ENCODE measurements around the gene ZNF19. TPM values are rescaled to one million over a fixed set of nuclear protein-coding genes. Genes with fewer than 3 reads are reported as not detected.

ZNF19 gene
- total RNA-seq, 1 experiment from 2014 or later = 4.7 TPM

- Histone ChIP-seq H4K91ac (ENCODE audit: insufficient read length, low read depth, low read length) (no peak overlapping the region), H3K9ac (ENCODE audit: extremely low read depth, insufficient read length, low read length) (no peak overlapping the region), H3K14ac (ENCODE audit: insufficient read depth, low read length) (no peak overlapping the region), H2BK12ac (ENCODE audit: insufficient read length, low read depth, low read length) (no peak overlapping the region), H4K5ac (ENCODE audit: insufficient read length, low read depth, low read length) (no peak overlapping the region), H3K18ac (ENCODE audit: insufficient read length, low read depth, low read length) (no peak overlapping the region), H3K23ac (ENCODE audit: insufficient read length, low read depth, low read length) (no peak overlapping the region), H3K4ac (ENCODE audit: low read depth, low read length) (no peak overlapping the region), H2BK5ac (ENCODE audit: insufficient read length, low read length) (no peak overlapping the region), H4K8ac (replicated peaks; ENCODE audit: insufficient read length, low read depth, low read length) (no peak overlapping the region), H2AK5ac (ENCODE audit: insufficient read length, low read length) (no peak overlapping the region), H3K27me3 (ENCODE audit: insufficient read depth, low read length) (no peaks in the 10 kb centered on the region), H4K20me1 (ENCODE audit: control insufficient read depth, insufficient read depth, insufficient read length) (no peaks in the 10 kb centered on the region), H3K27ac (ENCODE audit: insufficient read length, low read depth, low read length) (no peak overlapping the region), H3K79me2 (ENCODE audit: insufficient read depth, low read length) (no peaks in the 10 kb centered on the region), H2BK15ac (ENCODE audit: low read depth, low read length) (no peak overlapping the region), H3K4me2 (ENCODE audit: insufficient read depth, insufficient read length, low read length) (no peak overlapping the region), H3T11ph (ENCODE audit: low read length) (no peak overlapping the region), H3K56ac (ENCODE audit: insufficient read length, low read depth, low read length) (no peak overlapping the region), H2AFZ (ENCODE audit: low read length) (no peak overlapping the region), H3K23me2 (ENCODE audit: insufficient read length, low read depth, low read length, poor library complexity, severe bottlenecking) (no peaks in the 10 kb centered on the region), H3K9me3 (ENCODE audit: control insufficient read depth, low read depth, low read length) (peaks cover 2% of the 10 kb centered on the region), H3K79me1 (ENCODE audit: insufficient read depth, low read depth, low read length, poor library complexity, severe bottlenecking) (no peaks in the 10 kb centered on the region), H3K4me1 (ENCODE audit: insufficient read depth, low read length) (no peaks in the 10 kb centered on the region), H2BK120ac (ENCODE audit: low read depth, low read length, poor library complexity, severe bottlenecking) (no peak overlapping the region), H2BK20ac (ENCODE audit: low read depth, low read length, poor library complexity, severe bottlenecking) (no peak overlapping the region)
- peaks cover 20% of the 10 kb centered on the region for H3K27me3 Mint-ChIP-seq (ENCODE audit: low read depth)
- WGBS (ENCODE audit: extremely low coverage, insufficient read length, low lambda C conversion rate) = no CpG with 5 or more reads among the region's 71 CpGs
- TF ChIP-seq, protein P1, sequence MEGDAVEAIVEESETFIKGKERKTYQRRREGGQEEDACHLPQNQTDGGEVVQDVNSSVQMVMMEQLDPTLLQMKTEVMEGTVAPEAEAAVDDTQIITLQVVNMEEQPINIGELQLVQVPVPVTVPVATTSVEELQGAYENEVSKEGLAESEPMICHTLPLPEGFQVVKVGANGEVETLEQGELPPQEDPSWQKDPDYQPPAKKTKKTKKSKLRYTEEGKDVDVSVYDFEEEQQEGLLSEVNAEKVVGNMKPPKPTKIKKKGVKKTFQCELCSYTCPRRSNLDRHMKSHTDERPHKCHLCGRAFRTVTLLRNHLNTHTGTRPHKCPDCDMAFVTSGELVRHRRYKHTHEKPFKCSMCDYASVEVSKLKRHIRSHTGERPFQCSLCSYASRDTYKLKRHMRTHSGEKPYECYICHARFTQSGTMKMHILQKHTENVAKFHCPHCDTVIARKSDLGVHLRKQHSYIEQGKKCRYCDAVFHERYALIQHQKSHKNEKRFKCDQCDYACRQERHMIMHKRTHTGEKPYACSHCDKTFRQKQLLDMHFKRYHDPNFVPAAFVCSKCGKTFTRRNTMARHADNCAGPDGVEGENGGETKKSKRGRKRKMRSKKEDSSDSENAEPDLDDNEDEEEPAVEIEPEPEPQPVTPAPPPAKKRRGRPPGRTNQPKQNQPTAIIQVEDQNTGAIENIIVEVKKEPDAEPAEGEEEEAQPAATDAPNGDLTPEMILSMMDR (conservative IDR thresholded peaks at IDR 0.05) = peak; percentile 68
- DNase-seq = peak; percentile 77
- no peak overlapping the region for H3K4me3 Mint-ChIP-seq
- peaks cover 0 to 3% of the 10 kb centered on the region in 2 experiments; a peak in 1 of 4 replicates for H3K4me1 Mint-ChIP-seq
- H3K27ac Mint-ChIP-seq = no peak overlapping the region
- peaks cover 4 to 8% (median 8%) of the 10 kb centered on the region in 3 experiments; a peak in 5 of 7 replicates for H3K36me3 Mint-ChIP-seq (ENCODE audit: insufficient read depth in 1 of 3, low read depth in 3 of 3)
- peaks cover 20 to 22% of the 10 kb centered on the region in 2 experiments for H3K9me3 Mint-ChIP-seq
These were observed 47.6 kb downstream of the ZNF19 start for GRCh38 chr16:71441348-71442050.

All from H9 (cell line).